DND-41 (cell line): ENCODE measurements around the gene KERA.

Experiments used
- EZH2 ChIP-seq: IDR thresholded peaks from 3 replicates; pipeline ENCODE4 v1.6.1; 2012; ENCODE audit warnings: borderline replicate concordance, low read depth, mild to moderate bottlenecking, moderate library complexity, low read length, inconsistent platforms; ENCODE audit not compliant: severe bottlenecking
- TF ChIP-seq, protein P1 (sequence below): IDR thresholded peaks from 2 replicates; pipeline ENCODE4 v1.5.1; 2012; ENCODE audit warnings: borderline replicate concordance, low read length, moderate library complexity, mild to moderate bottlenecking; ENCODE audit not compliant: poor library complexity, severe bottlenecking; ENCODE audit errors: extremely low read depth

DNA sequence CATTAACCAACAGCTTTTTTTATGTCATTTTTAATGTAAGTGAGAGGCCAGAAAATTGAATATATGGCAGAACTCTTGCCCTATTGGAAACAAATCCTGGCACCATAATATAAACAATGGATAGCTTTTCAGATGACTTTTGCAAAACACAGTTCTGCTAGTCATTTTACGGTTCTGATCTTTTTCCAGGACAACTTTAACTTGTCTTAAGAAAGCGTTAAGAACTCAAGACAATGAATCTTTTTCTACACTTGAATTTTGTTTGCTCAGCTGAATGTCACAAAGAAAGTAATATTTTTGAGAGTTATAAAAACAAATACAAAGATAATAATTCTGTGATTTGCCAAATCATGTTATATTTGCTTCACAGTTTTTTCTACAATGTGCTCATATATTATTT, 13.2 kb downstream of the KERA start:
- TF ChIP-seq, protein P1, sequence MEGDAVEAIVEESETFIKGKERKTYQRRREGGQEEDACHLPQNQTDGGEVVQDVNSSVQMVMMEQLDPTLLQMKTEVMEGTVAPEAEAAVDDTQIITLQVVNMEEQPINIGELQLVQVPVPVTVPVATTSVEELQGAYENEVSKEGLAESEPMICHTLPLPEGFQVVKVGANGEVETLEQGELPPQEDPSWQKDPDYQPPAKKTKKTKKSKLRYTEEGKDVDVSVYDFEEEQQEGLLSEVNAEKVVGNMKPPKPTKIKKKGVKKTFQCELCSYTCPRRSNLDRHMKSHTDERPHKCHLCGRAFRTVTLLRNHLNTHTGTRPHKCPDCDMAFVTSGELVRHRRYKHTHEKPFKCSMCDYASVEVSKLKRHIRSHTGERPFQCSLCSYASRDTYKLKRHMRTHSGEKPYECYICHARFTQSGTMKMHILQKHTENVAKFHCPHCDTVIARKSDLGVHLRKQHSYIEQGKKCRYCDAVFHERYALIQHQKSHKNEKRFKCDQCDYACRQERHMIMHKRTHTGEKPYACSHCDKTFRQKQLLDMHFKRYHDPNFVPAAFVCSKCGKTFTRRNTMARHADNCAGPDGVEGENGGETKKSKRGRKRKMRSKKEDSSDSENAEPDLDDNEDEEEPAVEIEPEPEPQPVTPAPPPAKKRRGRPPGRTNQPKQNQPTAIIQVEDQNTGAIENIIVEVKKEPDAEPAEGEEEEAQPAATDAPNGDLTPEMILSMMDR = no peak
- no peak for TF ChIP-seq EZH2
